Measurements from ENCODE around the gene CNPY3.

GRCh38 chr6:42915732-42916131 lies 13.5 kb upstream of the CNPY3 start, which contains the start of gene PTCRA:
- no peak for TF ChIP-seq CTCF (IDR thresholded peaks at IDR 0.05)
- no peak for TF ChIP-seq POLR2A (IDR thresholded peaks at IDR 0.05)

All from testis (tissue), 2 donors.